Stomach (tissue), 9 donors: ENCODE results near the gene ACTL10. TPM values are rescaled to one million over a fixed set of nuclear protein-coding genes. Genes with fewer than 3 reads are reported as not detected.
A peak's percentile ranks its signal among the peaks of the same experiment; 100 is the strongest.

ENCODE experiments used
- DNase-seq, 2 donors: peaks; one replicate each; pipeline versions ENCODE4 v3.0.0 to v3.0.0-alpha.2; 2013 to 2019
- H3K27ac ChIP-seq, 5 donors: fragments of 200-600 bp in 4 of 5; sonication (generic) in 4 of 5; one replicate each; pipeline ENCODE4 v1.5.1; 2013 to 2019; ENCODE audit warnings: mild to moderate bottlenecking in 1 of 5, moderate library complexity in 1 of 5
- H3K27me3 ChIP-seq, 3 donors: fragments of 200-600 bp; sonication (generic); one replicate each; pipeline ENCODE4 v1.5.1; 2017 to 2019; ENCODE audit warnings: mixed run types in 1 of 3
- H3K36me3 ChIP-seq, 4 donors: fragments of 200-600 bp; sonication (generic); 1 replicate in 3 of 4; 2 replicates in 1 of 4; pipeline ENCODE4 v1.5.1; 2016 to 2019
- H3K4me1 ChIP-seq, 4 donors: fragments of 200-600 bp; sonication (generic); one replicate each; pipeline ENCODE4 v1.5.1; 2016 to 2019
- H3K4me3 ChIP-seq, 4 donors: fragments of 200-600 bp; sonication (generic) in 3 of 4; one replicate each; pipeline ENCODE4 v1.5.1; 2016 to 2019; ENCODE audit warnings: mild to moderate bottlenecking in 1 of 4
- H3K9me3 ChIP-seq, 4 donors: fragments of 200-600 bp; sonication (generic); one replicate each; pipeline ENCODE4 v1.5.1; 2016 to 2019
- CTCF ChIP-seq, 7 experiments: fragments of 450-650 bp in 4 of 7; fragments of 200-600 bp in 3 of 7; sonication (generic) in 3 of 7; IDR thresholded peaks; one replicate each; pipeline ENCODE4 v1.5.1; 2016 to 2019; ENCODE audit warnings: antibody characterized with exemption in 7 of 7, control low read depth in 2 of 7, mild to moderate bottlenecking in 1 of 7
- EP300 ChIP-seq: sonication (generic); formaldehyde crosslinking; IDR thresholded peaks from one replicate; pipeline ENCODE4 v1.6.1; 2017; ENCODE audit warnings: antibody characterized with exemption
- POLR2A ChIP-seq, 4 donors: fragments of 450-650 bp; IDR thresholded peaks; one replicate each; pipeline ENCODE4 v1.6.1; 2016; ENCODE audit warnings: antibody characterized with exemption in 4 of 4, control low read depth in 2 of 4, mild to moderate bottlenecking in 1 of 4, moderate library complexity in 1 of 4
- POLR2AphosphoS5 ChIP-seq, 3 donors: sonication (generic); formaldehyde crosslinking; IDR thresholded peaks; one replicate each; pipeline ENCODE4 v1.6.1; 2016; ENCODE audit warnings: antibody characterized with exemption in 3 of 3
- WGBS, 5 donors: extraction: QIAGEN DNeasy Blood & Tissue Kit in 3 of 5; methylation state at CpG; one replicate each; pipeline versions ENCODE4 v1.1.5 to v1.1.7; 2013 to 2018; 5-methylcytosine and 5-hydroxymethylcytosine counted together
- intact Hi-C: fragments of 100-400 bp; cut with DNase I; formaldehyde crosslinking; loops from one replicate; pipeline ENCODE4 v1.15.1; 2023; ENCODE audit warnings: low total_unique reads
- polyA plus RNA-seq, 3 donors: library from polyadenylated mRNA; stranded (reverse); fragments of 200-250 nt; gene quantifications; one replicate each; pipeline ENCODE4 v1.2.3, GENCODE V29; 2013
- total RNA-seq, 5 donors: library from RNA; depleted of rRNA; stranded (reverse); fragments of >200 nt; gene quantifications; one replicate each; pipeline versions ENCODE4 v1.1.0 to v1.2.3, GENCODE V29; 2014 to 2016
- donor health status: healthy with polysubstance abuse.
- donor health status: Bipolar disorder and iron deficiency.
- donor health status: healthy.

ACTL10 gene
- total and polyA plus RNA-seq, 8 donors: 1.1 to 12.3 (median 1.4) TPM; not detected in 1

GRCh38 chr20:33701629-33702450 is 35.1 kb downstream of the ACTL10 start:
- Histone ChIP-seq H3K27ac (no peak overlapping the region), H3K4me3 (no peak overlapping the region), H3K4me1 (peaks cover 0 to 10% (median 4%) of the 10 kb centered on the region in 4 donors), H3K36me3 (peaks cover 0 to 25% (median 10%) of the 10 kb centered on the region in 4 donors), H3K9me3 (no peaks in the 10 kb centered on the region), H3K27me3 (no peaks in the 10 kb centered on the region)
- no peak for TF ChIP-seq CTCF (IDR thresholded peaks at IDR 0.05)
- TF ChIP-seq EP300: no peak
- TF ChIP-seq POLR2AphosphoS5 (IDR thresholded peaks at IDR 0.05): no peak
- no peak for TF ChIP-seq POLR2A (IDR thresholded peaks at IDR 0.05)
- no peak for DNase-seq
- WGBS, 5 donors: 76 to 95% (median 90%) methylated on average over 10 to 27 of the region's 27 CpGs
- intact Hi-C loops: no loop called here

DNA sequence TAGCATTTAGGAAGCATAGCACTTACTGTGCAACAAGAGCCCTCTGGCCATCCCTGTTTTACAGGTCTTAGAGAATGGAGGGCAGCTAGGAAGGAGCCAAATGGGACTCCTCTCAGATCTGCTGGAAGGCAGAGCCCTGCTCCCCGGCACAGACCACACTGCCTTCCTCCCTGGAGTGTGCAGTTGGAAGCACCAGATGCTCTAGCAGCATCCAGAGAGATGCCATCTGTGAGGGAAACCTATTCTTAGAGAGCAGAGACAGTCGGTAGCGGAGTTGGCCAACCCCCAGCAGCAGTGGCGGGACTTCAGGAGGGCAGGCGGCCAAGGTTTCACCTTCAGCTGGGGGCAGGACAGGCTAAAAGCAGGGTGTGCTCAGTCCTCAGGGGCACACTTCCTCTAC is 36.1 kb downstream of the ACTL10 start:
- Histone ChIP-seq H3K27ac (no peak overlapping the region), H3K27me3 (no peaks in the 10 kb centered on the region), H3K36me3 (peaks cover 7 to 35% (median 20%) of the 10 kb centered on the region in 4 donors), H3K9me3 (no peaks in the 10 kb centered on the region), H3K4me1 (peaks cover 0 to 6% (median 0%) of the 10 kb centered on the region in 4 donors), H3K4me3 (no peak overlapping the region)
- 55 to 62% (median 58%) methylated on average over 4 to 5 of the region's 5 CpGs for WGBS, 5 donors
- DNase-seq: peak in 1 of 2 donors; percentile 40
- no peak for TF ChIP-seq CTCF (IDR thresholded peaks at IDR 0.05)
- no peak for TF ChIP-seq EP300
- TF ChIP-seq POLR2A (IDR thresholded peaks at IDR 0.05): no peak
- no peak for TF ChIP-seq POLR2AphosphoS5 (IDR thresholded peaks at IDR 0.05)
- intact Hi-C loops: no loop called here

- no peaks in the 10 kb centered on the region for H3K27me3 ChIP-seq
- no peak overlapping the region for H3K27ac ChIP-seq
- H3K36me3 ChIP-seq: peaks cover 7 to 41% (median 25%) of the 10 kb centered on the region in 4 donors
- peaks cover 0 to 6% (median 0%) of the 10 kb centered on the region in 4 donors for H3K4me1 ChIP-seq
- no peak for DNase-seq
- no peak overlapping the region for H3K4me3 ChIP-seq
- intact Hi-C loops: no loop called here
- 90 to 95% (median 92%) methylated on average over 8 of the region's 8 CpGs for WGBS, 5 donors
- no peaks in the 10 kb centered on the region for H3K9me3 ChIP-seq
- TF ChIP-seq CTCF (IDR thresholded peaks at IDR 0.05) (no peak), EP300 (no peak), POLR2AphosphoS5 (IDR thresholded peaks at IDR 0.05) (no peak), POLR2A (IDR thresholded peaks at IDR 0.05) (no peak)
These were observed 36.9 kb downstream of the ACTL10 start for GRCh38 chr20:33703498-33704137.

DNA sequence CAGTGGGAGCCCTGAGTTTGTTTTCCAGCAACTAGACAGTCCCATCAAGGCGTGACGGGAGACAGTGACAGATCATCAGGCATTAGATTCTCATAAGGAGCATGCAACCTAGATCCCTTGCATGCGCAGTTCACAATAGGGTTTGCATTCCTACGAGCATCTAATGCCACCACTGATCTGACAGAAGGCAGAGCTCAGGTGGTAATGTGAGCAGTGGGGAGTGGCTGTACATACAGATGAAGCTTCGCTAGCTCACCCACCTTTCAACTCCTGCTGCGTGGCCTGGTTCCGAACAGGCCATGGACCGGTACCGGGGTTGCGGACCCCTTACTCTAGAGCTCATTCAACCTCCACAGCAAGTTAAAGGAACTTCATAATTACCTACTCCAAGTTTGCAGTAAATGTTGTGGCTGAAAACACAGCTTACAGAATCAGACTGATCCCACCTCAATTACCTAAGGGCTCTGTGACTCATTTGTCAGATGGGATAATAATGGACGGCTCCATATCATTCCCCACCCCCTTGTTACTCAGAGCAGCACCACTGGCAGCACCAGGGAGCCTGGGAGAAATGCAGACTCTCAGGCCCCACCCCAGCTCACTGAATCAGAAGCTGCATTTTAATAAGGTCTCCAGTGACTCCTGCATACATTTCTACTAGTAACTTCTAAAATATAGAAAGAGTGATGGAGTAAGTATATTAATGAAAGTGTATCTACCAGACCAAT is 37.6 kb downstream of the ACTL10 start:
- H3K9me3 ChIP-seq: no peaks in the 10 kb centered on the region
- DNase-seq: no peak
- H3K27me3 ChIP-seq: no peaks in the 10 kb centered on the region
- H3K4me3 ChIP-seq: no peak overlapping the region
- TF ChIP-seq POLR2AphosphoS5 (IDR thresholded peaks at IDR 0.05): no peak
- TF ChIP-seq POLR2A (IDR thresholded peaks at IDR 0.05): no peak
- TF ChIP-seq CTCF (IDR thresholded peaks at IDR 0.05): no peak
- TF ChIP-seq EP300: no peak
- 90 to 95% (median 92%) methylated on average over 11 of the region's 11 CpGs for WGBS, 5 donors
- peaks cover 7 to 41% (median 28%) of the 10 kb centered on the region in 4 donors for H3K36me3 ChIP-seq
- no peak overlapping the region for H3K27ac ChIP-seq
- peaks cover 0 to 6% (median 0%) of the 10 kb centered on the region in 4 donors for H3K4me1 ChIP-seq
- intact Hi-C loops: no loop called here
